ENCODE measurements around the gene FBN3.

Gene FBN3

GRCh38 chr19:8081569-8082550, 67.5 kb downstream of the FBN3 start:
- no peak for DNase-seq (ENCODE audit: extremely low read depth, low read depth)
- TF ChIP-seq CTCF (IDR thresholded peaks at IDR 0.05; ENCODE audit: low read depth, low read length) = no peak

- no peak for TF ChIP-seq CTCF (IDR thresholded peaks at IDR 0.05; ENCODE audit: low read depth, low read length)
- DNase-seq (ENCODE audit: extremely low read depth, low read depth) = no peak
Observed at GRCh38 chr19:8080832-8081231, 68.6 kb downstream of the FBN3 start.

- no peak for DNase-seq (ENCODE audit: extremely low read depth, low read depth)
- no peak for TF ChIP-seq CTCF (IDR thresholded peaks at IDR 0.05; ENCODE audit: low read depth, low read length)
Observed at GRCh38 chr19:8079988-8080387, 69.4 kb downstream of the FBN3 start.

- DNase-seq (ENCODE audit: extremely low read depth, low read depth) = no peak
- TF ChIP-seq CTCF (IDR thresholded peaks at IDR 0.05; ENCODE audit: low read depth, low read length) = no peak
Observed at GRCh38 chr19:8075158-8076074, 74.0 kb downstream of the FBN3 start.

GRCh38 chr19:8074501-8074900, 74.9 kb downstream of the FBN3 start:
- no peak for TF ChIP-seq CTCF (IDR thresholded peaks at IDR 0.05; ENCODE audit: low read depth, low read length)
- DNase-seq (ENCODE audit: extremely low read depth, low read depth) = no peak

- no peak for TF ChIP-seq CTCF (IDR thresholded peaks at IDR 0.05; ENCODE audit: low read depth, low read length)
- DNase-seq (ENCODE audit: extremely low read depth, low read depth) = no peak
Observed at GRCh38 chr19:8071912-8072311, 77.5 kb downstream of the FBN3 start.

Measured in AG09319 (cell line).